Mesendoderm (in vitro differentiated cells): ENCODE results near the gene ECT2.

Experiments used
- DNase-seq: peaks from one replicate; pipeline ENCODE4 v3.0.0; 2013
- H2AK5ac ChIP-seq: 2 replicates; pipeline ENCODE4 v1.6.1; 2013; ENCODE audit warnings: low read length, inconsistent platforms
- H2BK120ac ChIP-seq: 2 replicates; pipeline ENCODE4 v1.6.1; 2013; ENCODE audit warnings: low read depth, mild to moderate bottlenecking, low read length, moderate library complexity, mixed read lengths
- H2BK15ac ChIP-seq: replicated peaks from 2 replicates; pipeline ENCODE4 v1.6.1; 2013; ENCODE audit warnings: low read depth, mild to moderate bottlenecking, moderate library complexity
- H2BK5ac ChIP-seq: 2 replicates; pipeline ENCODE4 v1.6.1; 2013; ENCODE audit warnings: low read length, inconsistent platforms
- H3K18ac ChIP-seq: 2 replicates; pipeline ENCODE4 v1.6.1; 2013; ENCODE audit warnings: mild to moderate bottlenecking, low read length, mixed read lengths
- H3K23ac ChIP-seq: one replicate; pipeline ENCODE4 v1.6.1; 2013; ENCODE audit warnings: low read length
- H3K27ac ChIP-seq: 2 replicates; pipeline ENCODE4 v1.5.1; 2013; ENCODE audit warnings: low read depth, mild to moderate bottlenecking, inconsistent platforms, low read length, moderate library complexity
- H3K27me3 ChIP-seq: 2 replicates; pipeline ENCODE4 v1.6.1; 2013; ENCODE audit warnings: low read length, control low read depth, mild to moderate bottlenecking, inconsistent platforms; ENCODE audit not compliant: insufficient read depth, poor library complexity
- H3K36me3 ChIP-seq: 2 replicates; pipeline ENCODE4 v1.6.1; 2013; ENCODE audit warnings: low read length, inconsistent platforms; ENCODE audit not compliant: control insufficient read depth, insufficient read depth
- H3K4ac ChIP-seq: one replicate; pipeline ENCODE4 v1.6.1; 2013; ENCODE audit warnings: low read depth, mild to moderate bottlenecking, low read length, moderate library complexity
- H3K4me1 ChIP-seq: 2 replicates; pipeline ENCODE4 v1.6.1; 2013; ENCODE audit warnings: low read depth, low read length, inconsistent platforms; ENCODE audit not compliant: control insufficient read depth
- H3K4me2 ChIP-seq: 2 replicates; pipeline ENCODE4 v1.6.1; 2013; ENCODE audit warnings: low read length
- H3K4me3 ChIP-seq: 2 replicates; pipeline ENCODE4 v1.5.1; 2013; ENCODE audit warnings: mild to moderate bottlenecking, low read length
- H3K56ac ChIP-seq: one replicate; pipeline ENCODE4 v1.6.1; 2013; ENCODE audit warnings: low read length
- H3K79me1 ChIP-seq: 2 replicates; pipeline ENCODE4 v1.6.1; 2013; ENCODE audit warnings: low read length, inconsistent platforms
- H3K79me2 ChIP-seq: 2 replicates; pipeline ENCODE4 v1.6.1; 2013; ENCODE audit warnings: mild to moderate bottlenecking, low read length; ENCODE audit not compliant: control insufficient read depth, insufficient read depth
- H3K9ac ChIP-seq: 2 replicates; pipeline ENCODE4 v1.6.1; 2013; ENCODE audit warnings: low read length, inconsistent platforms
- H4K5ac ChIP-seq: one replicate; pipeline ENCODE4 v1.6.1; 2013; ENCODE audit warnings: low read length
- H4K8ac ChIP-seq: one replicate; pipeline ENCODE4 v1.6.1; 2013; ENCODE audit warnings: low read depth, mild to moderate bottlenecking, control low read depth, low read length, moderate library complexity
- WGBS: extraction: QIAGEN DNeasy Blood & Tissue Kit; methylation state at CpG from one replicate; pipeline ENCODE4 v1.1.7; 2013; ENCODE audit warnings: low lambda C conversion rate, missing lambda C conversion rate; ENCODE audit not compliant: insufficient coverage; ENCODE audit errors: extremely low coverage; 5-methylcytosine and 5-hydroxymethylcytosine counted together

Gene ECT2

DNA sequence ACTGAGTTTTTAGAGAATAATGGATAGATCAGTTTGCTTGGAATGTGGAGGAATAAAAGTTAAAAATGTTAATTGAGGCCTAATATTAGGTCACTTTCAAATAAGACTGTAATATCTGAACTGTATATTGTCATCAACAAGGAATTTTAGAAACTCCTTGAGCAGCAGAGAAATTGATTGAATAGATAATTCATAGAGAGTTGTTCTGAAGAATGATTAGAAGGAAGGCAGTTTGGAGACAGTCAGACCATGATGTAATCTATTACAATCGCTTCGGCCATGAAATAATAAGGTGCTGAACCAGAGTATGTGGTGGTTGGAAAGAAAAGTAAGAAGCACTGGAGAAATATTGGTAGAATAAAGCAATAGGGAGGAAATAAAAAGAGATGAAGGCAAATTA is 15.7 kb downstream of the ECT2 start:
- WGBS: no CpG with 5 or more reads among the region's 2 CpGs
- Histone ChIP-seq H3K4me3 (no peak overlapping the region), H3K9ac (no peak overlapping the region), H2AK5ac (no peak overlapping the region), H3K27ac (no peak overlapping the region), H3K23ac (no peak overlapping the region), H2BK120ac (no peak overlapping the region), H4K5ac (no peak overlapping the region), H2BK5ac (no peak overlapping the region), H3K36me3 (no peaks in the 10 kb centered on the region), H3K79me1 (no peaks in the 10 kb centered on the region), H4K8ac (no peak overlapping the region), H3K18ac (no peak overlapping the region), H3K4ac (no peak overlapping the region), H3K4me2 (no peak overlapping the region), H3K79me2 (no peaks in the 10 kb centered on the region), H3K4me1 (no peaks in the 10 kb centered on the region), H2BK15ac (no peak overlapping the region), H3K27me3 (no peaks in the 10 kb centered on the region), H3K56ac (no peak overlapping the region)
- DNase-seq: no peak

DNA sequence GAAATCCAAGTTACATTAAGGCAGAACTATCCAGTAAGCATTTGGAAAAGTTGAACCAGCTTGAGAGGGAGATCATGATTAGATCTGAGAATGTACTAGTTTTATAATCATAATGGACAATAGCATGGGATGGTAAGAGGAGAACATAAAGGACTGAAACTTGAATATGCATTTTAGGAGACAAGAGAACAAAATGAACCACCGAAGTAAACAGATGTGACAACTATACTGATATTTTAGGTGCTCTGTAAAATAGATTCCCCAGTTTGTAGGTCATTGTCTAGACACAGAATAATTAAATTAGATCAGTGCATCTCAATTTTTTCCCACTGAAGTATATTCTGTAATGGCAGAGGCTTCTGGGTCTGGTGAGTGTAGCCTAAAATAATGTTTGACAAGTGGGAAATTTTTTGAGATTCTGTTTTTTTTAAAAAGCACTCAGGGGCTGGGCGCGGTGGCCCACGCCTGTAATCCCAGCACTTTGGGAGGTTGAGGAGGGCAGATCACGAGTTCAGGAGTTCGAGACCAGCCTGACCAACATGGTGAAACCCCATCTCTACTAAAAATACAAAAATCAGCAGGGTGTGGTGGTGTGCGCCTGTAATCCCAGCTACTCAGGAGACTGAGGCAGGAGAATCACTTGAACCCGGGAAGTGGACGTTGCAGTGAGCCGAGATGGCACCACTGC is 16.3 kb downstream of the ECT2 start:
- no peak for DNase-seq
- H3K4ac ChIP-seq: no peak overlapping the region
- no peak overlapping the region for H2BK5ac ChIP-seq
- no peaks in the 10 kb centered on the region for H3K79me1 ChIP-seq
- no peak overlapping the region for H3K18ac ChIP-seq
- H3K56ac ChIP-seq: no peak overlapping the region
- no peak overlapping the region for H3K9ac ChIP-seq
- WGBS: no CpG with 5 or more reads among the region's 10 CpGs
- no peaks in the 10 kb centered on the region for H3K4me1 ChIP-seq
- H2BK120ac ChIP-seq: no peak overlapping the region
- no peak overlapping the region for H3K27ac ChIP-seq
- H2BK15ac ChIP-seq: no peak overlapping the region
- H4K5ac ChIP-seq: no peak overlapping the region
- no peak overlapping the region for H3K4me2 ChIP-seq
- no peak overlapping the region for H4K8ac ChIP-seq
- no peaks in the 10 kb centered on the region for H3K27me3 ChIP-seq
- no peaks in the 10 kb centered on the region for H3K36me3 ChIP-seq
- no peak overlapping the region for H2AK5ac ChIP-seq
- no peak overlapping the region for H3K4me3 ChIP-seq
- H3K79me2 ChIP-seq: no peaks in the 10 kb centered on the region
- H3K23ac ChIP-seq: no peak overlapping the region

DNA sequence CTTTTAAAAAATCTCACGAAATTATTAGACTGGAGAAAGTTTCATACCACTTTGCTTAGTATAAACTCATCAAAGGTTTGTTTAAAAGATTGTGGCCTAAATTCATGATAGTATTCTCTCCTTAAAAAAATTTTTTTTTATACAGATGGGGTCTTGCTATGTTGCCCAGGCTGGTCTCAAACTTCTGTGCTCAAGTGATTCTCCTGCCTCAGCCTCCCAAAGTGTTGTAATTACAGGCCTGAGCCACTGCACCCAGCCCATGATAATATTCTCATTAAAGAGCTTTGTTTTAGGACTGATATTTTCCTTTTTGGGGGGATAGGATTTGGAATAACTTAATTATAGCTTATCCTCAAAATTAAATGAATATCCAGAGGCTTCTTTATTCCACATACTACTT is 19.9 kb downstream of the ECT2 start:
- H2BK5ac ChIP-seq: no peak overlapping the region
- H4K5ac ChIP-seq: no peak overlapping the region
- H3K18ac ChIP-seq: no peak overlapping the region
- no peak overlapping the region for H3K9ac ChIP-seq
- WGBS: 100% methylated on average over 1 of the region's 1 CpG
- H3K4me1 ChIP-seq: no peaks in the 10 kb centered on the region
- no peak overlapping the region for H2AK5ac ChIP-seq
- DNase-seq: no peak
- no peak overlapping the region for H3K56ac ChIP-seq
- H3K36me3 ChIP-seq: no peaks in the 10 kb centered on the region
- H3K4me3 ChIP-seq: no peak overlapping the region
- H2BK120ac ChIP-seq: no peak overlapping the region
- no peak overlapping the region for H3K4me2 ChIP-seq
- H3K79me1 ChIP-seq: no peaks in the 10 kb centered on the region
- no peaks in the 10 kb centered on the region for H3K79me2 ChIP-seq
- no peak overlapping the region for H2BK15ac ChIP-seq
- no peak overlapping the region for H4K8ac ChIP-seq
- H3K27ac ChIP-seq: no peak overlapping the region
- no peak overlapping the region for H3K23ac ChIP-seq
- H3K27me3 ChIP-seq: no peaks in the 10 kb centered on the region
- H3K4ac ChIP-seq: no peak overlapping the region

- Histone ChIP-seq H2AK5ac (no peak overlapping the region), H3K36me3 (no peaks in the 10 kb centered on the region)
These were observed 21.1 kb downstream of the ECT2 start for GRCh38 chr3:172771672-172772071.

GRCh38 chr3:172776049-172776717 is 25.7 kb downstream of the ECT2 start:
- no peak overlapping the region for H3K18ac ChIP-seq

More at GRCh38 chr3:172771672-172772071, 21.1 kb downstream of the ECT2 start:
- no peak overlapping the region for H3K18ac ChIP-seq
- H3K79me1 ChIP-seq: no peaks in the 10 kb centered on the region
- no peak overlapping the region for H2BK120ac ChIP-seq
- no peak overlapping the region for H2BK5ac ChIP-seq
- H3K27ac ChIP-seq: no peak overlapping the region
- no peak overlapping the region for H3K9ac ChIP-seq
- H3K27me3 ChIP-seq: no peaks in the 10 kb centered on the region
- H3K56ac ChIP-seq: no peak overlapping the region
- DNase-seq: no peak
- H2BK15ac ChIP-seq: no peak overlapping the region
- WGBS: 100% methylated on average over 1 of the region's 2 CpGs
- no peak overlapping the region for H3K4me2 ChIP-seq
- H3K23ac ChIP-seq: no peak overlapping the region
- H3K4ac ChIP-seq: no peak overlapping the region
- no peaks in the 10 kb centered on the region for H3K4me1 ChIP-seq
- H4K8ac ChIP-seq: no peak overlapping the region
- H3K79me2 ChIP-seq: no peaks in the 10 kb centered on the region
- H4K5ac ChIP-seq: no peak overlapping the region
- no peak overlapping the region for H3K4me3 ChIP-seq

More at GRCh38 chr3:172776049-172776717, 25.7 kb downstream of the ECT2 start:
- DNase-seq: no peak
- no peak overlapping the region for H3K4me2 ChIP-seq
- no peak overlapping the region for H3K4ac ChIP-seq
- H3K56ac ChIP-seq: no peak overlapping the region
- no peak overlapping the region for H4K8ac ChIP-seq
- no CpG with 5 or more reads among the region's 5 CpGs for WGBS
- H2BK5ac ChIP-seq: no peak overlapping the region
- no peak overlapping the region for H3K27ac ChIP-seq
- H3K79me2 ChIP-seq: no peaks in the 10 kb centered on the region
- no peaks in the 10 kb centered on the region for H3K36me3 ChIP-seq
- no peak overlapping the region for H3K9ac ChIP-seq
- no peak overlapping the region for H3K4me3 ChIP-seq
- no peaks in the 10 kb centered on the region for H3K27me3 ChIP-seq
- H3K79me1 ChIP-seq: no peaks in the 10 kb centered on the region
- no peak overlapping the region for H4K5ac ChIP-seq
- H2BK120ac ChIP-seq: no peak overlapping the region
- no peaks in the 10 kb centered on the region for H3K4me1 ChIP-seq
- no peak overlapping the region for H3K23ac ChIP-seq
- no peak overlapping the region for H2BK15ac ChIP-seq
- H2AK5ac ChIP-seq: no peak overlapping the region
